Fibroblast of peridontal ligament (primary cell): Measurements from ENCODE around the gene SPAG4.

Source experiments
- DNase-seq: peaks from one replicate; pipeline ENCODE4 v3.0.0-alpha.2; 2010; ENCODE audit errors: extremely low read depth

SPAG4 gene

DNA sequence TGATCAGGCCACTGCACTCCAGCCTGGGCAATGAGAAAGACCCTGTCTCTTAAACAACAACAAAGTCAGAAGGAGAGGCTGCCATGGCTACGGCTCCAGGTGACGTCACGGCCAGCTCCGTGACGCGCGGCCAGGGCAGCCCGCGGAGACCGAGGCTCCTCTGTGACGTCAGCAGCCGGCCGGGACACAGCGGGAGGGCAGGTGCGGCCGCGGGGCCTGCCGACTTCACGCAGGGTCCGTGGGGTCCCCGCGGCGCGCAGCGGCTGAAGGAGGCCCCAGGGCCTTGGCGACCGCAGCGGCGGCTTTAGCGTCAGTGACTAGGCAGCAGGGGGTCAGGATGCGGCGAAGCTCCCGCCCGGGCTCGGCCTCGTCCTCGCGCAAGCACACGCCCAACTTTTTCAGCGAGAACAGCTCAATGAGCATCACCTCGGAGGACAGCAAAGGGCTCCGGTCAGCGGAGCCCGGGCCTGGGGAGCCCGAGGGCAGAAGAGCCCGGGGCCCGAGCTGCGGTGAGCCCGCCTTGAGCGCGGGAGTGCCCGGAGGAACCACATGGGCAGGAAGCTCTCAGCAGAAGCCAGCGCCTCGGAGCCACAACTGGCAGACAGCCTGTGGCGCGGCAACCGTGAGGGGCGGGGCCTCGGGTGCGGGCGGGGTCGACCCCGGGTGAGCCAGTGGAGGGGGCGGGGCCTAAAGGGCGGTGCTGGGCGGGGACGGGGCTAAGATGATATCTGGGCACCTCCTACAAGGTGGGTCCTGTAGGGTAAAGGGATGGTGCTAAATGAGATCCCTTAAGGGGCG, at the start of gene SPAG4:
TSS of gene SPAG4 (plus strand) at position 163 of the 798 bp plus-strand sequence. CDS start at position 338, 175 bp downstream.
- DNase-seq = peak; percentile 69

- no peak for DNase-seq
Observed at GRCh38 chr20:35568645-35569044, 47.0 kb upstream of the SPAG4 start.

- DNase-seq = no peak
Observed at GRCh38 chr20:35571555-35571954, 44.1 kb upstream of the SPAG4 start.

DNA sequence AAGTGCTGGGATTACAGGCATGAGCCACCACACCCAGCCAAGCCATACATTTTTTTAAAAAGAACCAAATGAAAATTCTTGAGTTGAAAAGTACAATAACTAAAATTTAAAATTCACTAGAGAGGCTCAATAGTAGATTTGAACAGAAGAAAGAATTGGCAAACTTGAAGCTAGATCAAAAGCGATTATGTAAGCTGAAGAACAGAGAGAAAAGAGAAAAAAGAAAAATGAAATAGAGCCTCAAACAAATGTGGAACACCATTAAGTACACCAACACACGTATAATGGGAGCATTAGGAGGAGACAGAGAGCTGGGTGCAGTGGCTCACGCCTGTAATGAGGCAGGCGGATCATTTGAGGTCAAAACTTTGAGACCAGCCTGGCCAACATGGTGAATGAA, 42.8 kb upstream of the SPAG4 start:
- no peak for DNase-seq

GRCh38 chr20:35575958-35576357, 39.7 kb upstream of the SPAG4 start:
- no peak for DNase-seq

DNA sequence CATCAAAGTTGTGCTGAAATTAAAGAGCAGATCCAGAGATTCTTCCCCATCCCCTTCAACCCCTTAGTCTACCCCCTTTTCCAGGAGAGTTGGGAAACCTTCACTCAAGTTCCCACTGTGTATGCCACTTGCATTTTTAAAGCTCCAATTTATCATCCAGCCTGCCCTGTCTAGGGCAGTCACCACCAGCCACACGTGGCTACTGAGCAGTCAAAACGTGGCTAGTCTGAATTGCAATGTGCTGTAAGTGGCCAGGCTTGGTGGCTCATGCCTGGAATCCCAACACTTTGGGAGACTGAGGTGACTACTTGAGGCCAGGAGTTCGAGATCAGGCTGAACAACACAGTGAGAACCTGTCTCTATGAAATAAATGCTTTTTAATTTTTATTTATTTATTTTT, 38.8 kb upstream of the SPAG4 start:
- DNase-seq = no peak

DNA sequence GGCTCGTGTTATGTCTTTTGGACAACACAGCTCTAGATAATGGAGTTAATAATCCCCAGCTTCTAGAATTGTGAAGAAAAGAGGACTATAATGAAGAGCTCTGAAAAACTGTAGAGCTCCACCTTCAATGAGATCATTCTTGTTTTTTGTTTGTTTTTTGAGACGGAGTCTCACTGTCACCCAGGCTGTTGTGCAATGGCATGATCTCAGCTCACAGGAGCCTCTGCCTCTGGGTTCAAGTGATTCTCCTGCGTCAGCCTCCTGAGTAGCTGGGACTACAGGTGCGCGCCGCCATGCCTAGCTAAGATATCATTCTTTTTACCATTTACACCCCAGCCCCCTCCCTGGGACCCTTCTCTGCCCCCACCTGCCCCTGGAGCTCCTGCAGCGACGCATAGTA, 37.2 kb upstream of the SPAG4 start:
- DNase-seq = no peak

GRCh38 chr20:35579196-35579595, 36.4 kb upstream of the SPAG4 start:
- no peak for DNase-seq

DNA sequence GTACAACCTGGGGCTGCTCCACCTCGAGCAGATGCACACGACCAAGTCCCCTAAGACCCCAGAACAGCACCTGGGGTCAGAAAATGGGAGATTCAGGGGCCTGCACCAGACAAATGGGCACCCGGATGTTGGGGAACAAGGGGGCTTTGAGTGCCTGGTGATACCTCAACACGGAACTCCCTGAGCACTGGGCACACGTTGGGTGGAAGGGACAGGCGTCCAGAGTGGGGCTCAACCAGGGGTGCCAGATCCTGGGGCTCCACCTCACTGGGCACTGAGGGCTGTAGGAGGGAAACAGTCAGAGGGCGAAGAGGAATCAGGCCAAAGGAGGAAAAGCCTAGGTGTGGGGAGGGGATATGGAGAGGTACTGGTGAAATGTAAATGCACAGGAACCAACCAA, 33.5 kb upstream of the SPAG4 start:
- DNase-seq = no peak

- DNase-seq = no peak
Observed at GRCh38 chr20:35582741-35583404, 32.8 kb upstream of the SPAG4 start.

DNA sequence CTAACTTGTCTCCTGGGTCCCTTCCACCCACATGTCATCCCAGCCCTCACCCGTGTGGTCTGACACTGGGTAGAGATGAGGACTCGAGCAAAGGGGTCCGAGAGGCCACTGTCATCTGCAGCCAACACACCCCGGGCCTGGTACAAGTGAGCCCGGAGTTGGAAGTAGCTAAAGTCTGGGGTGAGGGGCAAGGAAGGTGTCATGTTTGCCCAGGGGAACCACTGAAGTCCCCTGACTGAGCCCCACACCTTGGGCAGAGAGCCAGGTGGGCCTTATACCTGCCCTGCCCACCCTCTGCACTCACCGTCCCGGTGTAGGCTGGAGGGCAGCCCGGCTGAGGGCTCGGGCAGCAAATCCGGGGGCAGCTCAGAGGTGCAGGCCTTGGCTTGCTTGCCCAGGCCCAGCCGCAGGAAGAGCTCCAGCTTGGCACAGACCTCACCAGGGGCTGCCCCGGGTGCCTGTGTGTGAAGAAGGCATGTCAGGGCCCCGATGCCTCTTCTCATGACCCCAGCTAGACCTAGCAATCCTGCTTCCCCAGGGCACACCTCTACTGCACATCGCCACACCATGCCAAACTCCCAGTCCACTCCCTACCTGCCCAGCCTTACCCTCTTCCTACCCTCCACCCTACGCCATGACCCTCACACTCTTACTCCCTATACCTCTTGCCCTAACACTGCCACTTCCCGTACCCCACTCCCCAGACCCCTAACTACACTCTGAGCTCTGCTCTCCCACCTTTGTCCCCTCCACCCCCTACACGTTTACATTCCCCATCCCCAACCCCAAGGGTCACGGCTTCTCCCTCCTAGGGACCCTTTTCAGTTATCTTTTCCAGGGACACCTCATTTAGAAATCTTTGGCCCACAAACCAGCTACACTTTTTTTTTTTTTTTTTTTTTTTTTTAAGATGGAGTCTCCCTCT, 31.7 kb upstream of the SPAG4 start:
- DNase-seq = no peak

DNA sequence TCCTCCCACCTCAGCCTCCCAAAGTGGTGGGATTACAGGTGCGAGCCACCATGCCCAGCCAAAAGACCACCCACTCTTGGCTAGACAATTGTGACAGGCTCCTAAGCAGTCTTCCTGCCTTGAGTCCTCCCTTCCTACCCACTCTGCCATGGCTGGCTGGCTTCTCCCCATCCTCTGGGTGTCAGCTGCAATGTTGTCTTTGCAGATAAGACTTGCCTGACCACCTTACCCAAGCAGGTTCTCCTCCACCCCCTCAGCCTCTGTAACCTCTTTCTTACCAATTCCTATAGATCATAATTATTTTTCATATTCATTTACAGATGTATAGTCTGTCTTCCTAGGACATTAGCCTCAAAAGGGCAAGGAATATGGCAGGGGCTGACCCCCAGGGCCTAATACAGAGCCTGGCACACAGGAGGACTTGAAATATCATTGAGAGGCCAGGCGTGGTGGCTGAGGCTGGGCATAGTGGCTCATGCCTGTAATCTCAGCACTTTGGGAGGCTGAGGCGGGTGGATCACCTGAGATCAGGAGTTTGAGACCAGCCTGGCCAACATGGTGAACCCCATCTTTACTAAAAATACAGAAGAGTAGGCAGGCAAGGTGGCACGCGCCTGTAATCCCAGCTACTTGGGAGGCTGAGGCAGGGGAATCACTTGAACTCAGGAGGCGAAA, 28.7 kb upstream of the SPAG4 start:
- no peak for DNase-seq

DNA sequence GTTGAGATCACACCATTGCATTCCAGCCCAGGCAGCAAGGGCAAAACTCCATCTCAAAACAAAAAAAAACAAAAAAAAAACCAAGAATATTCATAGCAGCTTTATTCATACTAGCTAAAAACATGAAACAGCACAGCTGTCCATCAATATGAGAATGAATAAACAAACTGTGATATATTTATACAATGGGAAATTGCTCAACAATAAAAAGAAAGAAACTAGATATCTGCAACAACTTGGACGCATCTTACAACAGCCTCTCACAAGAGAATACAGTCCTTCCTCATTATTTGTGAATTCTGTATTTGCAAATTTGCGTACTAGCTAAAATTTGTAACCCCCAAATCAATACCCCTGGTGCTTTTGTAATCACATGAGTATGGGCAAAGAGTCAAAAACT, 28.2 kb upstream of the SPAG4 start:
- no peak for DNase-seq

DNA sequence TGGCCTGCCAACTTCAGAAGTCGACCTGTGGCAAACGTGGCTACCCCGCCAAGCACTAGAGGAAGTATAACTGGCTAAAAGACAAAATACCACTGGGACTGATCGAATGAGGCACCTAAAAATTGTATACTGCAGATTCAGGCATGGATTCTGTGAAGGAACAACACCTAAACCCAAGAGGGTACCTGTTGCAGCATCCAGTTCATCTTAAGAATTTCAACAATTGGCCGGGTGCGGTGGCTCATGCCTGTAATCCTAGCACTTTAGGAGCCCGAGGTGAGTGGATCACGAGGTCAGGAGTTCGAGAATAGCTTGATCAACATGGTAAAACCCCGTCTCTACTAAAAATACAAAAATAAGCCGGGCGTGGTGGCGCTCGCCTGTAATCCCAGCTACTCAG, 27.2 kb upstream of the SPAG4 start:
- DNase-seq = no peak

- no peak for DNase-seq
Observed at GRCh38 chr20:35592339-35592974, 23.2 kb upstream of the SPAG4 start.

- no peak for DNase-seq
Observed at GRCh38 chr20:35595456-35595855, 20.2 kb upstream of the SPAG4 start.

DNA sequence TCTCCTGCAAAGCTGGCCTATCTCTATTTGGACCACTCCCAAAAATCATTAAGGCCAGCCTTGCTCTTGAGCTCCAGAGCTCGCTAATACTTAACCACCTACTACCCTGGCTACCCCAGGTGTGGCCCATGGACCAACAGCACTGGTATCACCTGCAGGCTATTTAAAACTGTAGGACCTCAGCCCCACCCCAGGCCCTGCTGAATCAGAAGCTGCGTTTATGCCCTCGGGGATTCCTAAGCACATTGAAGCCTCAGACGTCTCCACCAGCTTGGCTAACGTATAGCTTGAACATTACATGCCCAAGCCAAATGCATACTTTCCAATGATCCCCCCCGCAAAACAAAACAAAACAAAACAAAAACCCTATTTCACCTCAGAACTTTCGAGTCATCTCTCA, 19.7 kb upstream of the SPAG4 start:
- DNase-seq = no peak

DNA sequence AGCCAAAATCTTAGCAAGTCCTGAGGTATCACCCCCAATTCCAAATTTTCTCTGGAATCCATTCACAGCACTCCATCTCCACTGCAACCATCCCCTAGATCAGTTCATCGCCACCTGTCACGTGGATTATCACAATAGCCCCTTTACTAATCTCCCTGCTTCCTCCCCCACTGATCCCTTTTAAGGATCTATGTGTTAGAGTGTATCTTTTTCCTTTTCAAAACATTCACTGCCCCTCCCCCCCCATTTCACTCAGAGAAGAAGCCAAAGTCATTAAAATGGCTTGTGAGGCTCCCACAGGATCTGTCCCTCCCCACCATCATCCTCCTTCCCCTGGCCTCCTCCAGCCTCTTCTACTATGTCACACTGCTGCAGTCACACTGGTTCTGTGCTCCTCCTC, 18.4 kb upstream of the SPAG4 start:
- DNase-seq = no peak

DNA sequence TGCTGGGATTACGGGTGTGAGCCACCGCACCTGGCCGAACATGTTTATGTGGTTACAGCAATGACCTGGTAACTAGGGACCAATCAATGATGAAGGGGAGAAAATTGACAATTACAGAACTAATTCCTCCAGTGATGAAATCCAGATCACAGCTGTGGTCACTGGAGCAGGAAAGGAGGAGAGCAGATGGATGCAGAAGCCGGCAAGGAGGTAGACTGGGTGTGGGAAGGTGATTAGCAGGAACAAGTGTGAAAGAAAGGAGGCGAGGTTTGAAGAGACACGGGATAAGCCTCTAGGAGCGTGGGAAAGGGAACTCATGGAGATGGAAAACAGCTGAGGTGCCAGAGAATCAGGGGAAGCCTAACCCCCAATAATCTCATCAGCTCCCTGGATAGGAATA, 17.2 kb upstream of the SPAG4 start:
- DNase-seq = no peak

DNA sequence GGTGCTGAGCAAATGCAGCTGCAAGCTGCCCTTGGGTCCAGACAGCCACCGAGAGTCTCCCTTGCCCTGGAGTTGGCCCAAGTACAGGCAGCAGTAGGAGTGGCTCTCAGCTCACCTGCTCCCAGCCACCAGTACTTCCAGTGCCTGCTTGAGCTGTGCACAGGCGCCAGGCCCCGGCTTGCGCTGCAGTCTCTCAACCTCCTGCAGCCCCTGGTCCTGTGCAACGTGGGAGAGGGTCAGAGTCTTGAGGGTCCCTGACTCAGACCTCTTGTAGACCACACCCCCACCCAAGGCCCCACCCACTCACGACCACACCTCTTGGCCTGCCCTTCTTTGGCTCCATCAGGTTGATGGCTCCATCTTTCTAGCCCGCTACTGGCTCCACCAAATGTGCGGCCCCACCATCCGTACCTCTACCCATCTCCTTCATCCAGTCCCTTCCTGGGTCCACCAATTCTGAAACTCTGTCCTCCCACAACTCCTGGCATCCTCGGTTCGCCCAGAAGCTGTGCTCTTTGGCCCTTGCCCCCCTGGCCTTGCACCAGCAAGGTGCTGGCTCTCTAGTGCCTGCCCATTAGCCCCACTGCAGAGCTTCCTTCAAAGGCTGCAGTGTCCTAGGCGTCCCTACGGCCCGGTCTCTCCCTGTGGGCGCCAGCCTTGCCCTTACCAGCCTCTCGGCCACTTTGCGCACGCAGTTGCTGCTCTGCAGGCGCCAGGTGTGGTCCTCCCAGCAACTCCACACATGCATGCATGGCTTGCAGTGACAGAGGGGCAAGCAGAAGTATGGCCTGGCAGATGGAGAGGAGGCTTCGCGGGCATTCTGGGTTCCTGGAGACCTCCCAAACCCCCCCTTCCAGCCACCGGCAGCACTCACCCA, 16.5 kb upstream of the SPAG4 start:
- DNase-seq = no peak
